Putamen (tissue), 1 donor: ENCODE measurements around the gene WWC2.
"Not testable (repeated sequence)": the region's sequence is repeated elsewhere in the genome, so short reads cannot be mapped to it uniquely, and the experiment has no call there.

Experiments used
- DNase-seq: peaks from one replicate; pipeline ENCODE4 v3.0.0-alpha.2; 2016; ENCODE audit warnings: low spot score

Gene WWC2

GRCh38 chr4:183100827-183101226, 1.8 kb downstream of the WWC2 start:
- DNase-seq: no peak

- DNase-seq: no peak
These were observed 3.0 kb downstream of the WWC2 start for GRCh38 chr4:183101956-183102480.

- DNase-seq: no peak
These were observed 6.0 kb downstream of the WWC2 start for GRCh38 chr4:183105092-183105491.

- DNase-seq: no peak
These were observed 7.8 kb downstream of the WWC2 start for GRCh38 chr4:183106839-183107238.

GRCh38 chr4:183107891-183108459, 8.9 kb downstream of the WWC2 start:
- DNase-seq: no peak

GRCh38 chr4:183110244-183110643, 11.2 kb downstream of the WWC2 start:
- no peak for DNase-seq

GRCh38 chr4:183111452-183111885, 12.4 kb downstream of the WWC2 start:
- no peak for DNase-seq

GRCh38 chr4:183118141-183118540, 19.1 kb downstream of the WWC2 start:
- DNase-seq: no peak

- no peak for DNase-seq
These were observed 19.5 kb downstream of the WWC2 start for GRCh38 chr4:183118585-183118984.

GRCh38 chr4:183121660-183122059, 22.6 kb downstream of the WWC2 start:
- not testable (repeated sequence) for DNase-seq

- DNase-seq: no peak
These were observed 25.2 kb downstream of the WWC2 start for GRCh38 chr4:183124228-183124627.

- no peak for DNase-seq
These were observed 25.8 kb downstream of the WWC2 start for GRCh38 chr4:183124865-183125264.

GRCh38 chr4:183129125-183129524, 30.1 kb downstream of the WWC2 start:
- DNase-seq: no peak

- DNase-seq: no peak
These were observed 30.6 kb downstream of the WWC2 start for GRCh38 chr4:183129675-183130074.

- no peak for DNase-seq
These were observed 31.5 kb downstream of the WWC2 start for GRCh38 chr4:183130328-183131155.

- no peak for DNase-seq
These were observed 33.0 kb downstream of the WWC2 start for GRCh38 chr4:183132081-183132480.

- no peak for DNase-seq
These were observed 33.8 kb downstream of the WWC2 start for GRCh38 chr4:183132865-183133264.

- DNase-seq: no peak
These were observed 37.8 kb downstream of the WWC2 start for GRCh38 chr4:183136855-183137254.

- DNase-seq: no peak
These were observed 40.1 kb downstream of the WWC2 start for GRCh38 chr4:183139058-183139750.

GRCh38 chr4:183139972-183140570, 41.0 kb downstream of the WWC2 start:
- DNase-seq: no peak

GRCh38 chr4:183140911-183141320, 41.9 kb downstream of the WWC2 start:
- no peak for DNase-seq

- DNase-seq: no peak
These were observed 42.9 kb downstream of the WWC2 start for GRCh38 chr4:183141997-183142396.
